A673 (cell line): ENCODE measurements around the gene CLEC16A. TPM values are rescaled to one million over a fixed set of nuclear protein-coding genes. Genes with fewer than 3 reads are reported as not detected.

Experiments
- BruUV-seq: library from RNA; stranded (reverse); fragments of 400-500 nt; replicated peaks from 2 replicates; lab custom pipeline; 2021; lab: Mats Ljungman, UMichigan
- CTCF ChIA-PET: fragments of 300-600 bp; sonication (Branson Sonifier 250); formaldehyde crosslinking; loops from one replicate; lab custom pipeline; 2022; ENCODE audit warnings: antibody characterized with exemption; lab: Charles Lee
- POLR2A ChIA-PET: fragments of 300-600 bp; sonication (Branson Sonifier 250); formaldehyde crosslinking; loops from one replicate; lab custom pipeline; 2022; ENCODE audit warnings: antibody characterized with exemption; ENCODE audit not compliant: low non-redundant PET; lab: Charles Lee
- DNase-seq: peaks from one replicate; pipeline ENCODE4 v3.0.0-alpha.2; 2015; ENCODE audit warnings: low spot score
- H3K27ac ChIP-seq: fragments of 200-600 bp; sonication (generic); 2 replicates; pipeline ENCODE4 v1.5.1; 2016; ENCODE audit warnings: mixed run types, low read depth, mild to moderate bottlenecking, mixed read lengths, antibody characterized with exemption, low read length; ENCODE audit not compliant: poor library complexity, severe bottlenecking
- H3K27me3 ChIP-seq: fragments of 200-600 bp; sonication (generic); replicated peaks from 2 replicates; pipeline ENCODE4 v1.6.1; 2017; ENCODE audit warnings: mixed run types, low read depth, mild to moderate bottlenecking, mixed read lengths, antibody characterized with exemption, low read length; ENCODE audit not compliant: insufficient read depth, poor library complexity
- H3K36me3 ChIP-seq: fragments of 200-600 bp; sonication (generic); 2 replicates; pipeline ENCODE4 v1.6.1; 2016; ENCODE audit warnings: mixed run types, mild to moderate bottlenecking, mixed read lengths, antibody characterized with exemption, low read length; ENCODE audit not compliant: insufficient read depth, poor library complexity, severe bottlenecking
- H3K4me1 ChIP-seq: fragments of 200-600 bp; sonication (generic); 2 replicates; pipeline ENCODE4 v1.6.1; 2017; ENCODE audit warnings: mixed run types, mild to moderate bottlenecking, mixed read lengths, antibody characterized with exemption, low read length; ENCODE audit not compliant: insufficient read depth, poor library complexity, severe bottlenecking
- H3K4me3 ChIP-seq: fragments of 200-600 bp; sonication (generic); 2 replicates; pipeline ENCODE4 v1.5.1; 2016; ENCODE audit warnings: low read depth, mixed run types, mild to moderate bottlenecking, mixed read lengths, low read length; ENCODE audit not compliant: poor library complexity, severe bottlenecking
- H3K9me3 ChIP-seq: fragments of 200-600 bp; sonication (generic); 2 replicates; pipeline ENCODE4 v1.6.1; 2016; ENCODE audit warnings: mixed run types, low read depth, mild to moderate bottlenecking, mixed read lengths, antibody characterized with exemption, low read length; ENCODE audit not compliant: poor library complexity, severe bottlenecking
- EZH2 ChIP-seq: fragments of 200-600 bp; sonication (generic); IDR thresholded peaks from 2 replicates; pipeline ENCODE4 v1.6.1; 2017; ENCODE audit warnings: borderline replicate concordance, low read depth, mild to moderate bottlenecking, mixed read lengths, antibody characterized with exemption, low read length; ENCODE audit not compliant: poor library complexity, severe bottlenecking
- intact Hi-C: fragments of 100-400 bp; cut with micrococcal nuclease; formaldehyde crosslinking; loops from one replicate; pipeline ENCODE4 v1.10.0; 2022; ENCODE audit not compliant: unreplicated experiment
- total RNA-seq: library from RNA; stranded (reverse); gene quantifications from 2 replicates; pipeline ENCODE4 v1.2.3, GENCODE V29; 2021
- TF ChIP-seq, protein P1 (sequence below): fragments of 300-800, 200-600 bp; sonication (generic); conservative IDR thresholded peaks from 2 replicates; pipeline ENCODE4 v1.5.1; 2017; ENCODE audit warnings: low read depth, mild to moderate bottlenecking, antibody characterized with exemption, low read length, moderate library complexity, mixed read lengths

Gene CLEC16A
- total RNA-seq, 1 experiment from 2014 or later = 23.4 TPM

DNA sequence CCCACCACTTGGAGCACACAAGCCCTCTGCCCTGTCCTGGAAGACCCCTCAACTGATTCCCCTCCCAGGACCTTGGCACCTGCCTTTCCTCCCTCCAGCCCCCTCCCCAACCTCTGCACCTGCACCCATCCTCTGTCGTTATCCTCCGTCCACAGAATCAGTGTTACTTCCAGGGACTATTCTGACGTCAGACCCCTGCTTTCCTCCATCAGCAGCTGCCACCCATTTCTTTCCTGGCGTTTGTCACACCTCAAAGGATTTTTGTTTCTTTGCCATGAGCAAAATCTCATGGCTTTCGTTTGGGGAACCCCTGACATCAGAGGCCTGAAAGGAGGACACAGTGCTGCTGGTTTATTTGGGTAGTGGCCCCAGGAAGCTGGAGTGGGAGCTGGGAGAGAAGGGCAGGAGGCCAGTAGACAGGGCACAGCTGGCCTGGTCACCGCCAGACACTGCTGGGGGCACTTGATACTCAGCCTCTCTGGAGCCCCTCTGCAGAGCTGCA is 243.2 kb downstream of the CLEC16A start:
- no peaks in the 10 kb centered on the region for H3K4me1 ChIP-seq
- POLR2A ChIA-PET = no interaction called here
- no peak for DNase-seq
- no peak overlapping the region for H3K27ac ChIP-seq
- H3K9me3 ChIP-seq = no peaks in the 10 kb centered on the region
- TF ChIP-seq, protein P1, sequence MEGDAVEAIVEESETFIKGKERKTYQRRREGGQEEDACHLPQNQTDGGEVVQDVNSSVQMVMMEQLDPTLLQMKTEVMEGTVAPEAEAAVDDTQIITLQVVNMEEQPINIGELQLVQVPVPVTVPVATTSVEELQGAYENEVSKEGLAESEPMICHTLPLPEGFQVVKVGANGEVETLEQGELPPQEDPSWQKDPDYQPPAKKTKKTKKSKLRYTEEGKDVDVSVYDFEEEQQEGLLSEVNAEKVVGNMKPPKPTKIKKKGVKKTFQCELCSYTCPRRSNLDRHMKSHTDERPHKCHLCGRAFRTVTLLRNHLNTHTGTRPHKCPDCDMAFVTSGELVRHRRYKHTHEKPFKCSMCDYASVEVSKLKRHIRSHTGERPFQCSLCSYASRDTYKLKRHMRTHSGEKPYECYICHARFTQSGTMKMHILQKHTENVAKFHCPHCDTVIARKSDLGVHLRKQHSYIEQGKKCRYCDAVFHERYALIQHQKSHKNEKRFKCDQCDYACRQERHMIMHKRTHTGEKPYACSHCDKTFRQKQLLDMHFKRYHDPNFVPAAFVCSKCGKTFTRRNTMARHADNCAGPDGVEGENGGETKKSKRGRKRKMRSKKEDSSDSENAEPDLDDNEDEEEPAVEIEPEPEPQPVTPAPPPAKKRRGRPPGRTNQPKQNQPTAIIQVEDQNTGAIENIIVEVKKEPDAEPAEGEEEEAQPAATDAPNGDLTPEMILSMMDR = no peak
- TF ChIP-seq EZH2 = no peak
- H3K4me3 ChIP-seq = no peak overlapping the region
- intact Hi-C loops = no loop called here
- BruUV-seq = no TSS peak
- CTCF ChIA-PET = no interaction called here
- H3K36me3 ChIP-seq = no peaks in the 10 kb centered on the region
- no peaks in the 10 kb centered on the region for H3K27me3 ChIP-seq

DNA sequence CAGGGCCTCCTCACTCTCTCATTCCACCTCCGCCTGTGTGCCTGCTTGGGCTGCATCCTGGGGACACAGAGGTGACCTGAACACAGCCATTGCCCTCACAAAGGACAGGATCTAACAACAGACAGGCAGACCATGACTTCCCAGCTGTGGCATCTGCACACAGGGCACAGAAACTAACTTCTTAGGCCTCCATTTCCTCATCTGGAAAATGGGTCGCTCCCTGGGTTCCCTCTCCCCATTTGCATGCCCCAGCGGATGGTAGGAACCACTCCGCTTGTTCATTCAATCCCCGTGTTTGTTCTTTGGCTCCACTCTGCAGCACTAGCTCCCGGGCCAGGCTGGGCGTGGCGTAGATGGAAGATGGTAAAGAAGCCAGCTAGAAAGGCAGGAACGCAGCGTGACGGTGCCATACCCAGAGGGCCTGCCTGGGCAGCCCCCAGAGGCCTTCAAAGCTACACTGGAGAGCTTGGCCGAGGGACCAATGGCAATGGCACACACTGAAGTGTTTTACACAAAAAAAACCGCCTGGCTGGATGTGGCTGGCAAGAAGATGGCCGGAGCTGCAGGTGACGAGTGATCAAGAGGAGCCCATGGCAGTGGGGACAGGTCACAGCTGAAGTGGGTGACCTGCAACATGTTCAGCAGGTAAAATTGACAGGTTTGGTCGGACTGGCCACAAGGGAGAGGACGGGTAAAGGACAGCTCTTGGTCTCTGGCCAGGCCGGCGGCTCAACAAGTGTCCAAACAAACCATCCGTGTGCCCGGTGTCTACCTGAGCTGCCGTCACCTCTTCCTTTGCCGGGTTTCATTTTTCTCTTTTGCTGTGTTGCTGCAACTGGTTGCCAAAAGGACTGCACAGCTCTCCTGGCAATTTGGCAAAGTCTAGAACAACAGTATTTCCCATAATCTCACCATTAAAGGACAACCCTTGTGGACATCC is 244.7 kb downstream of the CLEC16A start:
- POLR2A ChIA-PET = no interaction called here
- no peak for TF ChIP-seq EZH2
- TF ChIP-seq, protein P1 = no peak
- H3K4me3 ChIP-seq = no peak overlapping the region
- no peak for DNase-seq
- no peaks in the 10 kb centered on the region for H3K4me1 ChIP-seq
- no peak overlapping the region for H3K27ac ChIP-seq
- H3K36me3 ChIP-seq = no peaks in the 10 kb centered on the region
- no TSS peak for BruUV-seq
- intact Hi-C loops = no loop called here
- CTCF ChIA-PET = no interaction called here
- H3K27me3 ChIP-seq = no peaks in the 10 kb centered on the region
- H3K9me3 ChIP-seq = no peaks in the 10 kb centered on the region

DNA sequence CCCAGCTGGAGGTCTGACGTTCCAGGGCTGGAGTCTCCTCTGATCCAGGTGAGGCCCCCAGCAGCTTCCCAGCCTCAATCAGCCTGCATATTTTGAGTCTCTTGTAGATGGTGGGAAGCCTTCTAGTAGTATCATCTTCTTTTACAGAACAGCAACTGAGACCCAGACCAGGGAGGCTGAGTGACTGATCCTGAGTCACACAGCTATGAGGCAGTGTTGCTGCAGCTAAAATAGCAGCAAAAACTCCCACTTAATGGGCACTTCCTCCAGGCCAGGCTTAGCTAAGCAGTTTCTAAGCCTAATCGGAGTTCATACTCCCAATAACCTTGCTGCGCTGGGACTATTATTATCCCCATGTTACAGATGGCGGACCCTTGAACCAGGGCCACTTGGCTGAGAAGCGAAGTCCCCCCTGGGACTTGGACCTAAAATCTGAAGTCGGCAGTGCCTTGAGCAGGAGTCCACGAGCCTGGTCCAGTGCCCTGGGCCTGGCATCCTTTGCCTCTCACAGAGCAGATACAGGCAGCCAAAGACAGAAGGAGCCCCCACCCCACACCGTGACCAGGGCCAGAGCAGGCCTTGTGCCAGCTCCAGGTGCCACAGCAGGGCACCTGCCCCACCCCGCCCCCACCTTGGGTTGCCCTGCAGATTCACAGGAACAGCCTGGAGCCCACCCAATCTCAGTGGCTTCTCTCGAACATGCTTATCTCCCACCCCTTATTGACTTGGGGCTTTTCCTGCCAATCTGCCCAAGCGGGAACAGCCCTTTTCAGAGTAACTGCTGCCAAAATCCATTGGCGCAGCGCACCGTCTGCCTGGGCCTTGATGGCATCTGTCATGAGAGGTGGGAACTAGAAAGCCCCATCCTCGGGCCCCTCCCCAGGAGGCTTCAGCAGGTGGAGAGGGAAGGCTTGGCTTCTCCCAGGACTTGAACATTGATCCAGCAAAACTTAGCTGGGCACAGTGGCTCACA is 246.5 kb downstream of the CLEC16A start:
- CTCF ChIA-PET = interaction anchor here (0.6 kb wide), 1 partner anchor 173 kb away, joined by 4 read pairs; no protein-coding TSS in a partner anchor
- Histone ChIP-seq H3K36me3 (no peaks in the 10 kb centered on the region), H3K27me3 (no peaks in the 10 kb centered on the region), H3K9me3 (no peaks in the 10 kb centered on the region), H3K4me3 (no peak overlapping the region), H3K27ac (no peak overlapping the region), H3K4me1 (no peaks in the 10 kb centered on the region)
- intact Hi-C loops = no loop called here
- no peak for DNase-seq
- TF ChIP-seq EZH2 = no peak
- TF ChIP-seq, protein P1 = no peak
- POLR2A ChIA-PET = no interaction called here
- BruUV-seq = no TSS peak
